ENCODE data around the gene GSPT1. TPM values are rescaled to one million over a fixed set of nuclear protein-coding genes. Genes with fewer than 3 reads are reported as not detected.
"Not testable (repeated sequence)": the region's sequence is repeated elsewhere in the genome, so short reads cannot be mapped to it uniquely, and the experiment has no call there.

GSPT1 gene
- total and polyA plus RNA-seq, 2 donors = 46.5 to 47.7 TPM

- Histone ChIP-seq H3K4me1 (ENCODE audit: control insufficient read depth in 2 of 2, insufficient read depth in 2 of 2, low read length in 2 of 2) (no peaks in the 10 kb centered on the region), H3K9me3 (ENCODE audit: control insufficient read depth in 2 of 2, insufficient read depth in 1 of 2, low read length in 1 of 2) (no peaks in the 10 kb centered on the region), H3K27ac (ENCODE audit: low read depth in 1 of 2, low read length in 1 of 2) (no peak overlapping the region), H3K27me3 (ENCODE audit: control insufficient read depth in 2 of 2, insufficient read depth in 1 of 2, low read length in 1 of 2) (no peaks in the 10 kb centered on the region), H3K4me3 (ENCODE audit: low read length in 2 of 2) (no peak overlapping the region), H3K36me3 (ENCODE audit: control insufficient read depth in 2 of 2, insufficient read depth in 2 of 2, low read length in 1 of 2) (peaks cover 28 to 35% of the 10 kb centered on the region in 2 donors)
- 92% methylated on average over 6 of the region's 6 CpGs for WGBS
- no peak for DNase-seq (ENCODE audit: low read depth in 6 of 9, low spot score in 9 of 9)
These were observed 81.6 kb downstream of the GSPT1 start for GRCh38 chr16:11833951-11834695.

DNA sequence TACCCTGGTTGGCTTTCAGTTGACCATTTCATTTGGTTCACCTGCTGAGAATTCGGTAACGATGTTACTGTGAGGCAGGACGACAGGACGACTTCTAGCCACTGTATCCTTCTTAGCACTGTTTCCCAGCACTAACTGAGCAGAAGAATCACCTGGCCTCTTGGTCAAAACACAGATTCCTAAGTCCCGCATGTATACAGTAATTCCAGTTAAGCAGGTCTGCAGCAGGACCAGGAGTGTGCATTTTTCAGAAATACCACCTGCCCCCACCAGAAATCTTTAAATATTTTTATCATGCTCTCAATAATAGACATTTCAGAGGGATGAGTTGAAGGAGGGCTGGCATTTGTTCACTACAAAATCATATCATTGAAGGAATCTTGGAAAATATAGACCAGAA lies 87.1 kb downstream of the GSPT1 start:
- H3K36me3 ChIP-seq (ENCODE audit: control insufficient read depth in 2 of 2, insufficient read depth in 2 of 2, low read length in 1 of 2) = no peaks in the 10 kb centered on the region
- no peaks in the 10 kb centered on the region for H3K4me1 ChIP-seq (ENCODE audit: control insufficient read depth in 2 of 2, insufficient read depth in 2 of 2, low read length in 2 of 2)
- H3K4me3 ChIP-seq (ENCODE audit: low read length in 2 of 2) = no peak overlapping the region
- H3K9me3 ChIP-seq (ENCODE audit: control insufficient read depth in 2 of 2, insufficient read depth in 1 of 2, low read length in 1 of 2) = no peaks in the 10 kb centered on the region
- no peaks in the 10 kb centered on the region for H3K27me3 ChIP-seq (ENCODE audit: control insufficient read depth in 2 of 2, insufficient read depth in 1 of 2, low read length in 1 of 2)
- H3K27ac ChIP-seq (ENCODE audit: low read depth in 1 of 2, low read length in 1 of 2) = no peak overlapping the region
- 86% methylated on average over 5 of the region's 5 CpGs for WGBS
- no peak for DNase-seq (ENCODE audit: low read depth in 6 of 9, low spot score in 9 of 9)

DNA sequence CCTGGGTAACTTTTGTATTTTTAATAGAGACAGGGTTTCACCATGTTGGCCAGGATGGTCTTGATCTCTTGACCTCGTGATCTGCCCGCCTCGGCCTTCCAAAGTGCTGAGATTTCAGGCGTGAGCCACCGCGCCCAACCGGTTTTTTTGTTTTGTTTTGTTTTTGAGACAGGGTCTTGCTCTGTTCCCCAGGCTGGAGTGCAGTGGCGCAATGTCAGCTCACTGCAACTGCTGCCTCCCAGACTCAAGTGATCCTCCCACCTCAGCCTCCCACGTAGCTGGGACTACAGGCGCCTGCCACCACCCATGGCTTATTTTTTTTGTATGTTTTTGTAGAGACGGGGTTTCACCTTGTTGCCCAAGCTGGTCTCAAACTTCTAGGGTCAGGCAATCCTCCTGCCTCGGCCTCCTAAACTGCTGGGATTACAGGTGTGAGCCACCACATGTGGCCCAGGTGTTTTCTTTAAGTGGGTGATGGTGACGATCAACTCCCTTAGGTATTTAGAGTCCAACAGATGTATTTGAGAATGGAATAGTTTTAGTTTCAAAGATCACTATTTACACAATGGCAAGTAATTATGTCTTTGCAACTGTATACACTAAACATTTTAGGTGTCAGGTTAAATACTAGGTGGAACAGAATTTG lies 90.1 kb downstream of the GSPT1 start:
- H3K4me1 ChIP-seq (ENCODE audit: control insufficient read depth in 2 of 2, insufficient read depth in 2 of 2, low read length in 2 of 2) = not testable (repeated sequence)

GRCh38 chr16:11824362-11824761 lies 91.4 kb downstream of the GSPT1 start:
- no peaks in the 10 kb centered on the region for H3K36me3 ChIP-seq (ENCODE audit: control insufficient read depth in 2 of 2, insufficient read depth in 2 of 2, low read length in 1 of 2)
- WGBS = 91% methylated on average over 5 of the region's 5 CpGs
- peak in 1 of 9 donors; percentile 3 for DNase-seq (ENCODE audit: low read depth in 6 of 9, low spot score in 9 of 9)
- H3K9me3 ChIP-seq (ENCODE audit: control insufficient read depth in 2 of 2, insufficient read depth in 1 of 2, low read length in 1 of 2) = no peaks in the 10 kb centered on the region
- H3K4me1 ChIP-seq (ENCODE audit: control insufficient read depth in 2 of 2, insufficient read depth in 2 of 2, low read length in 2 of 2) = no peaks in the 10 kb centered on the region
- no peak overlapping the region for H3K27ac ChIP-seq (ENCODE audit: low read depth in 1 of 2, low read length in 1 of 2)
- H3K27me3 ChIP-seq (ENCODE audit: control insufficient read depth in 2 of 2, insufficient read depth in 1 of 2, low read length in 1 of 2) = no peaks in the 10 kb centered on the region
- no peak overlapping the region for H3K4me3 ChIP-seq (ENCODE audit: low read length in 2 of 2)

More for the DNA sequence above, 90.1 kb downstream of the GSPT1 start:
- not testable (repeated sequence) for H3K9me3 ChIP-seq (ENCODE audit: control insufficient read depth in 2 of 2, insufficient read depth in 1 of 2, low read length in 1 of 2); H3K36me3 ChIP-seq (ENCODE audit: control insufficient read depth in 2 of 2, insufficient read depth in 2 of 2, low read length in 1 of 2); DNase-seq (ENCODE audit: low read depth in 6 of 9, low spot score in 9 of 9); H3K27me3 ChIP-seq (ENCODE audit: control insufficient read depth in 2 of 2, insufficient read depth in 1 of 2, low read length in 1 of 2); H3K4me3 ChIP-seq (ENCODE audit: low read length in 2 of 2); H3K27ac ChIP-seq (ENCODE audit: low read depth in 1 of 2, low read length in 1 of 2)
- WGBS = 94% methylated on average over 13 of the region's 13 CpGs

DNA sequence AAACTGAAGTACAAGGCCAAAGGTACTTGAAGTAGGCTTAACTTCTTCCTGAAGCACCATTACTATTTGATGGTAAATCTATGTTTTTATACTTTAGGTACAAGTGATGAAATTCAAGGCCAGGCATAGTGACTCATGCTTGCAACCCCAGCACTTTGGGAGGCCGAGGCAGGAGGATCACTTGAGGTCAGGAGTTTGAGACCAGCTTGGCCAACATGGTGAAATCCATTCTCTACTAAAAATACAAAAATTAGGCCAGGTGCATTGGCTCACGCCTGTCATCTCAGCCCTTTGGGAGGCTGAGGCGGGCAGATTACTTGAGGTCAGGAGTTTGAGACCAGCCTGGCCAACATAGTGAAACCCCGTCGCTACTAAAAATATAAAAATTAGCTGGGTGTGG lies 92.1 kb downstream of the GSPT1 start:
- not testable (repeated sequence) for H3K27me3 ChIP-seq (ENCODE audit: control insufficient read depth in 2 of 2, insufficient read depth in 1 of 2, low read length in 1 of 2); H3K4me3 ChIP-seq (ENCODE audit: low read length in 2 of 2); H3K4me1 ChIP-seq (ENCODE audit: control insufficient read depth in 2 of 2, insufficient read depth in 2 of 2, low read length in 2 of 2); H3K36me3 ChIP-seq (ENCODE audit: control insufficient read depth in 2 of 2, insufficient read depth in 2 of 2, low read length in 1 of 2); H3K27ac ChIP-seq (ENCODE audit: low read depth in 1 of 2, low read length in 1 of 2); H3K9me3 ChIP-seq (ENCODE audit: control insufficient read depth in 2 of 2, insufficient read depth in 1 of 2, low read length in 1 of 2); DNase-seq (ENCODE audit: low read depth in 6 of 9, low spot score in 9 of 9)
- 98% methylated on average over 5 of the region's 5 CpGs for WGBS

DNA sequence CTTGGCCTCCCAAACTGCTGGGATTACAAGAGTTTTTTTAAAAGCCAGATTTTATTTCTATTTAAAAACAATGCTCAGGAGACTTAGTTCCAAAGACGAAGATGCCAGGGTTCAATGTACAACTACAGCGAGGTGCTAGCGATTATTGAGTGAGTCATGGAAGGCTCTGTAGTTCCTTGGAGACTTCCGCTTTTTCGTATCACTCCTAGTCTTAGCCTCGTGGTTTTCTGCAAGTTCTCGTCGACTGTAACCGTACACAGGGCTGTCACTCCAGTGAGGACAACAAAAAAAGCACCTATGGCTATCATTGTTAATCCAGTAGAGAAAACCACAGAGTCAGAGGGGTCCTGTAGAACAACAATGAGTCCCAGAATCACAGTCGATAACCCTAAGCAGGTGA lies 96.0 kb downstream of the GSPT1 start:
- H3K36me3 ChIP-seq (ENCODE audit: control insufficient read depth in 2 of 2, insufficient read depth in 2 of 2, low read length in 1 of 2) = no peaks in the 10 kb centered on the region
- WGBS = 53% methylated on average over 10 of the region's 10 CpGs
- H3K4me1 ChIP-seq (ENCODE audit: control insufficient read depth in 2 of 2, insufficient read depth in 2 of 2, low read length in 2 of 2) = no peaks in the 10 kb centered on the region
- no peaks in the 10 kb centered on the region for H3K9me3 ChIP-seq (ENCODE audit: control insufficient read depth in 2 of 2, insufficient read depth in 1 of 2, low read length in 1 of 2)
- DNase-seq (ENCODE audit: low read depth in 6 of 9, low spot score in 9 of 9) = no peak
- H3K4me3 ChIP-seq (ENCODE audit: low read length in 2 of 2) = no peak overlapping the region
- no peaks in the 10 kb centered on the region for H3K27me3 ChIP-seq (ENCODE audit: control insufficient read depth in 2 of 2, insufficient read depth in 1 of 2, low read length in 1 of 2)
- no peak overlapping the region for H3K27ac ChIP-seq (ENCODE audit: low read depth in 1 of 2, low read length in 1 of 2)

DNA sequence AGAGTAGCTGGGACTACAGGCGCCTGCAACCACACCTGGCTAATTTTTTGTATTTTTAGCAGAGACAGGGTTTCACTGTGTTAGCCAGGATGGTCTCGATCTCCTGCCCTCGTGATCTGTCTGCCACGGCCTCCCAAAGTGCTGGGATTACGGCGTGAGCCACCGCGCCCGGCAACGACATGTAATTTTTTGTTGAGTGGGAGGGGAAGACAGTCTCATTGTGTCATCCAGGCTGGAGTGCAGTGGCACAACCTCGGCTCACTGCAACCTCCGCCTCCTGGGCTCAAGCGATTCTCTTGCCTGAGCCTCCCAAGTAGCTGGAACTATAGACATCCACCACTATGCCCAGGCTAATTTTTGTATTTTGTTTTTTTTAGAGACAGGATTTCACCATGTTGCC lies 96.8 kb downstream of the GSPT1 start:
- H3K27me3 ChIP-seq (ENCODE audit: control insufficient read depth in 2 of 2, insufficient read depth in 1 of 2, low read length in 1 of 2); H3K36me3 ChIP-seq (ENCODE audit: control insufficient read depth in 2 of 2, insufficient read depth in 2 of 2, low read length in 1 of 2); H3K9me3 ChIP-seq (ENCODE audit: control insufficient read depth in 2 of 2, insufficient read depth in 1 of 2, low read length in 1 of 2); DNase-seq (ENCODE audit: low read depth in 6 of 9, low spot score in 9 of 9); H3K27ac ChIP-seq (ENCODE audit: low read depth in 1 of 2, low read length in 1 of 2); H3K4me1 ChIP-seq (ENCODE audit: control insufficient read depth in 2 of 2, insufficient read depth in 2 of 2, low read length in 2 of 2); H3K4me3 ChIP-seq (ENCODE audit: low read length in 2 of 2): not testable (repeated sequence)
- WGBS = 97% methylated on average over 13 of the region's 13 CpGs

Other genes starting within 250 kb of the GSPT1 start
- 29.2 TPM for gene SNN, start 247.5 kb downstream of the GSPT1 start, total RNA-seq
- 21.6 TPM for gene SNN, start 247.5 kb downstream of the GSPT1 start, polyA plus RNA-seq
- 22.9 TPM for gene TXNDC11, start 173.1 kb downstream of the GSPT1 start, total RNA-seq
- 46.4 TPM for gene TXNDC11, start 173.1 kb downstream of the GSPT1 start, polyA plus RNA-seq
- 33.7 TPM for gene ZC3H7A, start 118.7 kb downstream of the GSPT1 start, total RNA-seq
- 69.4 TPM for gene ZC3H7A, start 118.7 kb downstream of the GSPT1 start, polyA plus RNA-seq
- 128 TPM for gene RSL1D1, start 64.4 kb downstream of the GSPT1 start, total RNA-seq
- gene RSL1D1, start 64.4 kb downstream of the GSPT1 start, polyA plus RNA-seq = 107 TPM
- gene NPIPB2, start 26.1 kb upstream of the GSPT1 start, total RNA-seq = 1.6 TPM
- 19.4 TPM for gene NPIPB2, start 26.1 kb upstream of the GSPT1 start, polyA plus RNA-seq
- gene TNFRSF17, start 49.3 kb upstream of the GSPT1 start, total RNA-seq = 3.3 TPM
- 3.5 TPM for gene TNFRSF17, start 49.3 kb upstream of the GSPT1 start, polyA plus RNA-seq
- gene SNX29, start 60.8 kb upstream of the GSPT1 start, total RNA-seq = 17.4 TPM
- 10.4 TPM for gene SNX29, start 60.8 kb upstream of the GSPT1 start, polyA plus RNA-seq